ENCODE measurements around the gene ATG13.

Gene ATG13

GRCh38 chr11:46643986-46644385, 26.6 kb downstream of the ATG13 start:
- no peak overlapping the region for H3K4me2 ChIP-seq (ENCODE audit: low read length, poor library complexity, severe bottlenecking)
- H3K36me3 ChIP-seq (ENCODE audit: control insufficient read depth in 1 of 2, insufficient read depth in 2 of 2, low read depth in 1 of 2, low read length in 2 of 2) = peaks cover 14 to 70% of the 10 kb centered on the region in 2 experiments
- H3K18ac ChIP-seq (ENCODE audit: low read depth in 1 of 2, low read length in 2 of 2) = no peak overlapping the region
- no peak for DNase-seq
- H2BK120ac ChIP-seq (ENCODE audit: low read depth, low read length) = no peak overlapping the region
- no peak overlapping the region for H2BK5ac ChIP-seq (ENCODE audit: low read depth, low read length, poor library complexity, severe bottlenecking)
- no peak overlapping the region for H3K14ac ChIP-seq (ENCODE audit: low read length in 2 of 2)
- H3K27me3 ChIP-seq (ENCODE audit: control insufficient read depth in 1 of 2, insufficient read depth in 1 of 2, low read length in 2 of 2) = no peaks in the 10 kb centered on the region
- H2AK5ac ChIP-seq (ENCODE audit: low read length, severe bottlenecking) = no peak overlapping the region
- H3K23ac ChIP-seq (ENCODE audit: low read length in 2 of 2) = no peak overlapping the region
- no peak overlapping the region for H2BK12ac ChIP-seq (ENCODE audit: low read length in 2 of 2)
- no peaks in the 10 kb centered on the region for H3K9me3 ChIP-seq (ENCODE audit: control insufficient read depth, low read length)
- no peak overlapping the region for H3K27ac ChIP-seq (ENCODE audit: low read length, poor library complexity, severe bottlenecking)
- peaks cover 16% of the 10 kb centered on the region for H3K79me1 ChIP-seq (replicated peaks; ENCODE audit: low read length, poor library complexity, severe bottlenecking)
- H3K4me1 ChIP-seq (ENCODE audit: control insufficient read depth, insufficient read depth, low read depth, low read length) = peaks cover 3% of the 10 kb centered on the region
- H2BK15ac ChIP-seq (ENCODE audit: low read depth, poor library complexity, severe bottlenecking) = no peak overlapping the region
- no peak overlapping the region for H4K91ac ChIP-seq (ENCODE audit: low read length)
- no peak overlapping the region for H3K9ac ChIP-seq (ENCODE audit: low read length)
- H3K4ac ChIP-seq (ENCODE audit: low read depth in 1 of 2, low read length in 2 of 2) = no peak overlapping the region
- H3K4me3 ChIP-seq (ENCODE audit: insufficient read depth in 1 of 2, low read depth in 1 of 2, low read length in 2 of 2) = no peak overlapping the region
- no peak overlapping the region for H2AFZ ChIP-seq (ENCODE audit: low read depth, low read length)
- H4K8ac ChIP-seq (ENCODE audit: low read length) = no peak overlapping the region

GRCh38 chr11:46649180-46649738, 31.9 kb downstream of the ATG13 start:
- no peak overlapping the region for H2BK120ac ChIP-seq (ENCODE audit: low read depth, low read length)
- peaks cover 26 to 82% of the 10 kb centered on the region in 2 experiments for H3K36me3 ChIP-seq (ENCODE audit: control insufficient read depth in 1 of 2, insufficient read depth in 2 of 2, low read depth in 1 of 2, low read length in 2 of 2)
- peak overlapping the region; percentile 78 for H3K9ac ChIP-seq (ENCODE audit: low read length)
- no peak overlapping the region for H3K23ac ChIP-seq (ENCODE audit: low read length in 2 of 2)
- no peaks in the 10 kb centered on the region for H3K79me1 ChIP-seq (replicated peaks; ENCODE audit: low read length, poor library complexity, severe bottlenecking)
- H3K4ac ChIP-seq (ENCODE audit: low read depth in 1 of 2, low read length in 2 of 2) = no peak overlapping the region
- WGBS = 38% methylated on average over 2 of the region's 2 CpGs
- H2BK15ac ChIP-seq (ENCODE audit: low read depth, poor library complexity, severe bottlenecking) = no peak overlapping the region
- H4K91ac ChIP-seq (ENCODE audit: low read length) = no peak overlapping the region
- no peak overlapping the region for H2AK5ac ChIP-seq (ENCODE audit: low read length, severe bottlenecking)
- peak overlapping the region in 1 of 2 experiments; percentile 0 for H3K4me3 ChIP-seq (ENCODE audit: insufficient read depth in 1 of 2, low read depth in 1 of 2, low read length in 2 of 2)
- no peak overlapping the region for H3K4me2 ChIP-seq (ENCODE audit: low read length, poor library complexity, severe bottlenecking)
- H2BK5ac ChIP-seq (ENCODE audit: low read depth, low read length, poor library complexity, severe bottlenecking) = no peak overlapping the region
- peak; percentile 93 for DNase-seq
- no peak overlapping the region for H2BK12ac ChIP-seq (ENCODE audit: low read length in 2 of 2)
- H3K4me1 ChIP-seq (ENCODE audit: control insufficient read depth, insufficient read depth, low read depth, low read length) = peaks cover 1% of the 10 kb centered on the region
- no peak overlapping the region for H3K14ac ChIP-seq (ENCODE audit: low read length in 2 of 2)
- H3K9me3 ChIP-seq (ENCODE audit: control insufficient read depth, low read length) = no peaks in the 10 kb centered on the region
- H3K27ac ChIP-seq (ENCODE audit: low read length, poor library complexity, severe bottlenecking) = peak overlapping the region; percentile 67
- H2AFZ ChIP-seq (ENCODE audit: low read depth, low read length) = no peak overlapping the region
- no peak overlapping the region for H3K18ac ChIP-seq (ENCODE audit: low read depth in 1 of 2, low read length in 2 of 2)
- no peaks in the 10 kb centered on the region for H3K27me3 ChIP-seq (ENCODE audit: control insufficient read depth in 1 of 2, insufficient read depth in 1 of 2, low read length in 2 of 2)
- no peak overlapping the region for H4K8ac ChIP-seq (ENCODE audit: low read length)

- no peak for DNase-seq
- Histone ChIP-seq H3K9ac (ENCODE audit: low read length) (no peak overlapping the region), H2BK120ac (ENCODE audit: low read depth, low read length) (no peak overlapping the region), H3K4me1 (ENCODE audit: control insufficient read depth, insufficient read depth, low read depth, low read length) (peaks cover 2% of the 10 kb centered on the region), H3K4me3 (ENCODE audit: insufficient read depth in 1 of 2, low read depth in 1 of 2, low read length in 2 of 2) (no peak overlapping the region), H3K14ac (ENCODE audit: low read length in 2 of 2) (no peak overlapping the region), H4K91ac (ENCODE audit: low read length) (no peak overlapping the region), H3K4ac (ENCODE audit: low read depth in 1 of 2, low read length in 2 of 2) (no peak overlapping the region), H3K23ac (ENCODE audit: low read length in 2 of 2) (no peak overlapping the region), H3K9me3 (ENCODE audit: control insufficient read depth, low read length) (no peaks in the 10 kb centered on the region), H3K18ac (ENCODE audit: low read depth in 1 of 2, low read length in 2 of 2) (no peak overlapping the region), H2BK15ac (ENCODE audit: low read depth, poor library complexity, severe bottlenecking) (no peak overlapping the region), H2AK5ac (ENCODE audit: low read length, severe bottlenecking) (no peak overlapping the region), H3K27ac (ENCODE audit: low read length, poor library complexity, severe bottlenecking) (no peak overlapping the region), H3K36me3 (ENCODE audit: control insufficient read depth in 1 of 2, insufficient read depth in 2 of 2, low read depth in 1 of 2, low read length in 2 of 2) (peaks cover 35 to 80% of the 10 kb centered on the region in 2 experiments), H2AFZ (ENCODE audit: low read depth, low read length) (no peak overlapping the region), H2BK12ac (ENCODE audit: low read length in 2 of 2) (no peak overlapping the region), H2BK5ac (ENCODE audit: low read depth, low read length, poor library complexity, severe bottlenecking) (no peak overlapping the region), H3K27me3 (ENCODE audit: control insufficient read depth in 1 of 2, insufficient read depth in 1 of 2, low read length in 2 of 2) (no peaks in the 10 kb centered on the region), H3K79me1 (replicated peaks; ENCODE audit: low read length, poor library complexity, severe bottlenecking) (no peaks in the 10 kb centered on the region), H4K8ac (ENCODE audit: low read length) (no peak overlapping the region), H3K4me2 (ENCODE audit: low read length, poor library complexity, severe bottlenecking) (no peak overlapping the region)
- WGBS = 98% methylated on average over 4 of the region's 4 CpGs
Measured at GRCh38 chr11:46655631-46656030, 38.3 kb downstream of the ATG13 start.

- Histone ChIP-seq H3K27ac (ENCODE audit: low read length, poor library complexity, severe bottlenecking) (no peak overlapping the region), H2AK5ac (ENCODE audit: low read length, severe bottlenecking) (no peak overlapping the region), H3K4ac (ENCODE audit: low read depth in 1 of 2, low read length in 2 of 2) (no peak overlapping the region), H3K79me1 (replicated peaks; ENCODE audit: low read length, poor library complexity, severe bottlenecking) (no peaks in the 10 kb centered on the region), H3K4me2 (ENCODE audit: low read length, poor library complexity, severe bottlenecking) (no peak overlapping the region), H3K9me3 (ENCODE audit: control insufficient read depth, low read length) (no peaks in the 10 kb centered on the region), H4K91ac (ENCODE audit: low read length) (no peak overlapping the region), H2BK120ac (ENCODE audit: low read depth, low read length) (no peak overlapping the region), H3K18ac (ENCODE audit: low read depth in 1 of 2, low read length in 2 of 2) (no peak overlapping the region), H3K23ac (ENCODE audit: low read length in 2 of 2) (no peak overlapping the region), H3K14ac (ENCODE audit: low read length in 2 of 2) (no peak overlapping the region), H3K27me3 (ENCODE audit: control insufficient read depth in 1 of 2, insufficient read depth in 1 of 2, low read length in 2 of 2) (no peaks in the 10 kb centered on the region), H3K4me1 (ENCODE audit: control insufficient read depth, insufficient read depth, low read depth, low read length) (peaks cover 3% of the 10 kb centered on the region), H3K9ac (ENCODE audit: low read length) (peak overlapping the region; percentile 69), H2BK12ac (ENCODE audit: low read length in 2 of 2) (no peak overlapping the region), H3K4me3 (ENCODE audit: insufficient read depth in 1 of 2, low read depth in 1 of 2, low read length in 2 of 2) (no peak overlapping the region), H4K8ac (ENCODE audit: low read length) (no peak overlapping the region), H3K36me3 (ENCODE audit: control insufficient read depth in 1 of 2, insufficient read depth in 2 of 2, low read depth in 1 of 2, low read length in 2 of 2) (peaks cover 42 to 71% of the 10 kb centered on the region in 2 experiments), H2BK5ac (ENCODE audit: low read depth, low read length, poor library complexity, severe bottlenecking) (no peak overlapping the region), H2BK15ac (ENCODE audit: low read depth, poor library complexity, severe bottlenecking) (no peak overlapping the region), H2AFZ (ENCODE audit: low read depth, low read length) (no peak overlapping the region)
- no peak for DNase-seq
- WGBS = 95% methylated on average over 3 of the region's 3 CpGs
Measured at GRCh38 chr11:46657186-46657585, 39.8 kb downstream of the ATG13 start.
